ENCODE data around the gene AFAP1. TPM values are rescaled to one million over a fixed set of nuclear protein-coding genes. Genes with fewer than 3 reads are reported as not detected.
A peak's percentile ranks its signal among the peaks of the same experiment; 100 is the strongest.

Gene AFAP1
- total RNA-seq, 1 donor from 2014 or later = 6.8 TPM

GRCh38 chr4:7727749-7728148 lies 211.9 kb downstream of the AFAP1 start:
- Histone ChIP-seq H3K27me3 (ENCODE audit: control insufficient read depth, insufficient read depth, low read length) (no peaks in the 10 kb centered on the region), H3K36me3 (ENCODE audit: control insufficient read depth, insufficient read depth, low read length) (no peaks in the 10 kb centered on the region), H3K4me3 (ENCODE audit: low read depth, low read length) (no peak overlapping the region)
- FAIRE-seq (peak; percentile 50), DNase-seq (ENCODE audit: low read depth) (peak; percentile 19)
- TF ChIP-seq, protein P1, sequence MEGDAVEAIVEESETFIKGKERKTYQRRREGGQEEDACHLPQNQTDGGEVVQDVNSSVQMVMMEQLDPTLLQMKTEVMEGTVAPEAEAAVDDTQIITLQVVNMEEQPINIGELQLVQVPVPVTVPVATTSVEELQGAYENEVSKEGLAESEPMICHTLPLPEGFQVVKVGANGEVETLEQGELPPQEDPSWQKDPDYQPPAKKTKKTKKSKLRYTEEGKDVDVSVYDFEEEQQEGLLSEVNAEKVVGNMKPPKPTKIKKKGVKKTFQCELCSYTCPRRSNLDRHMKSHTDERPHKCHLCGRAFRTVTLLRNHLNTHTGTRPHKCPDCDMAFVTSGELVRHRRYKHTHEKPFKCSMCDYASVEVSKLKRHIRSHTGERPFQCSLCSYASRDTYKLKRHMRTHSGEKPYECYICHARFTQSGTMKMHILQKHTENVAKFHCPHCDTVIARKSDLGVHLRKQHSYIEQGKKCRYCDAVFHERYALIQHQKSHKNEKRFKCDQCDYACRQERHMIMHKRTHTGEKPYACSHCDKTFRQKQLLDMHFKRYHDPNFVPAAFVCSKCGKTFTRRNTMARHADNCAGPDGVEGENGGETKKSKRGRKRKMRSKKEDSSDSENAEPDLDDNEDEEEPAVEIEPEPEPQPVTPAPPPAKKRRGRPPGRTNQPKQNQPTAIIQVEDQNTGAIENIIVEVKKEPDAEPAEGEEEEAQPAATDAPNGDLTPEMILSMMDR (IDR thresholded peaks at IDR 0.05; ENCODE audit: insufficient read depth, low read length, severe bottlenecking) = no peak

- TF ChIP-seq, protein P1 (IDR thresholded peaks at IDR 0.05; ENCODE audit: insufficient read depth, low read length, severe bottlenecking) = no peak
- no peak for FAIRE-seq
- Histone ChIP-seq H3K36me3 (ENCODE audit: control insufficient read depth, insufficient read depth, low read length) (no peaks in the 10 kb centered on the region), H3K27me3 (ENCODE audit: control insufficient read depth, insufficient read depth, low read length) (no peaks in the 10 kb centered on the region), H3K4me3 (ENCODE audit: low read depth, low read length) (no peak overlapping the region)
- DNase-seq (ENCODE audit: low read depth) = no peak
These were observed 212.8 kb downstream of the AFAP1 start for GRCh38 chr4:7726665-7727413.

- TF ChIP-seq, protein P1 (IDR thresholded peaks at IDR 0.05; ENCODE audit: insufficient read depth, low read length, severe bottlenecking) = no peak
- Histone ChIP-seq H3K36me3 (ENCODE audit: control insufficient read depth, insufficient read depth, low read length) (no peaks in the 10 kb centered on the region), H3K27me3 (ENCODE audit: control insufficient read depth, insufficient read depth, low read length) (no peaks in the 10 kb centered on the region), H3K4me3 (ENCODE audit: low read depth, low read length) (no peak overlapping the region)
- no peak for FAIRE-seq
- peak; percentile 25 for DNase-seq (ENCODE audit: low read depth)
These were observed 213.7 kb downstream of the AFAP1 start for GRCh38 chr4:7725951-7726350.

GRCh38 chr4:7723625-7724024 lies 216.0 kb downstream of the AFAP1 start:
- Histone ChIP-seq H3K36me3 (ENCODE audit: control insufficient read depth, insufficient read depth, low read length) (no peaks in the 10 kb centered on the region), H3K4me3 (ENCODE audit: low read depth, low read length) (no peak overlapping the region), H3K27me3 (ENCODE audit: control insufficient read depth, insufficient read depth, low read length) (peaks cover 1% of the 10 kb centered on the region)
- TF ChIP-seq, protein P1 (IDR thresholded peaks at IDR 0.05; ENCODE audit: insufficient read depth, low read length, severe bottlenecking) = no peak
- DNase-seq (ENCODE audit: low read depth) (no peak), FAIRE-seq (peak; percentile 7)

DNA sequence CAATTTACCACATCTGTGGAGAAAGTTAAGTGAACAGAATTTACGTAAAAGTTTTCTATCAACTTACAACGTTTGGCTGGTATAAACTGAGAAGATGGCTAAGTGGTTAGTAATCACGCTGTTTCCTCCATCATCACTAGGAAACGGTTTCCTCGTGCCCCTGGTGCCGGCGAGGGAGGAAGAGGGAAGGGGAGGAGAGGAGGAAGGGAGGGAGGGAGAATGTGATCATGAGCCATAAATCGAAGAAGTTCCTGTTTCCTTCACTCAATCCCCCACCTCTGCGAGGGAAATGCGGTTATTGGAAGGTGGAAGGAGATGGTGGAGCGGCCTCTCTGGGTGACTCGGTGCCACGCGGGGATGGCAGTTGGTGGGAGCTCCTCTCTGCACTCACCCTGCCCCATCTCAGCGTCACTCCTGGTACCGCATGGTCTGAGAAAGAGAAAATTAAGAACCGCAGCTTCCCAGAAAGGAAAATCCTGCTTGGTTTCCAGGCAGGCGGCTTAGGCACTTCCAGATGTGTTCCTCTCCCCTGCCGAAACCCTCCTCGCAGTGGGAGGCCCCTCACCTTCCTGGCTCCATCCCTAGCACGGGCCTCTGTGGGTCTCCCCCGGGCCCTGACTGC lies 216.8 kb downstream of the AFAP1 start:
- TF ChIP-seq, protein P1 (IDR thresholded peaks at IDR 0.05; ENCODE audit: insufficient read depth, low read length, severe bottlenecking) = no peak
- no peak overlapping the region for H3K4me3 ChIP-seq (ENCODE audit: low read depth, low read length)
- no peak for FAIRE-seq

More for the DNA sequence above, 216.8 kb downstream of the AFAP1 start:
- no peak for DNase-seq (ENCODE audit: low read depth)
- H3K27me3 ChIP-seq (ENCODE audit: control insufficient read depth, insufficient read depth, low read length) = peaks cover 1% of the 10 kb centered on the region
- H3K36me3 ChIP-seq (ENCODE audit: control insufficient read depth, insufficient read depth, low read length) = no peaks in the 10 kb centered on the region

All from bronchial epithelial cell (primary cell).